ENCODE results near the gene LIMS2.

GRCh38 chr2:127592761-127593227 is 82.5 kb downstream of the LIMS2 start:
- TF ChIP-seq, protein P1, sequence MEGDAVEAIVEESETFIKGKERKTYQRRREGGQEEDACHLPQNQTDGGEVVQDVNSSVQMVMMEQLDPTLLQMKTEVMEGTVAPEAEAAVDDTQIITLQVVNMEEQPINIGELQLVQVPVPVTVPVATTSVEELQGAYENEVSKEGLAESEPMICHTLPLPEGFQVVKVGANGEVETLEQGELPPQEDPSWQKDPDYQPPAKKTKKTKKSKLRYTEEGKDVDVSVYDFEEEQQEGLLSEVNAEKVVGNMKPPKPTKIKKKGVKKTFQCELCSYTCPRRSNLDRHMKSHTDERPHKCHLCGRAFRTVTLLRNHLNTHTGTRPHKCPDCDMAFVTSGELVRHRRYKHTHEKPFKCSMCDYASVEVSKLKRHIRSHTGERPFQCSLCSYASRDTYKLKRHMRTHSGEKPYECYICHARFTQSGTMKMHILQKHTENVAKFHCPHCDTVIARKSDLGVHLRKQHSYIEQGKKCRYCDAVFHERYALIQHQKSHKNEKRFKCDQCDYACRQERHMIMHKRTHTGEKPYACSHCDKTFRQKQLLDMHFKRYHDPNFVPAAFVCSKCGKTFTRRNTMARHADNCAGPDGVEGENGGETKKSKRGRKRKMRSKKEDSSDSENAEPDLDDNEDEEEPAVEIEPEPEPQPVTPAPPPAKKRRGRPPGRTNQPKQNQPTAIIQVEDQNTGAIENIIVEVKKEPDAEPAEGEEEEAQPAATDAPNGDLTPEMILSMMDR (IDR thresholded peaks at IDR 0.05; ENCODE audit: low read depth, low read length) = no peak
- TF ChIP-seq POLR2A (IDR thresholded peaks at IDR 0.05; ENCODE audit: extremely low read depth, insufficient read length) = no peak
- TF ChIP-seq, protein P2, sequence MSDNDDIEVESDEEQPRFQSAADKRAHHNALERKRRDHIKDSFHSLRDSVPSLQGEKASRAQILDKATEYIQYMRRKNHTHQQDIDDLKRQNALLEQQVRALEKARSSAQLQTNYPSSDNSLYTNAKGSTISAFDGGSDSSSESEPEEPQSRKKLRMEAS (IDR thresholded peaks at IDR 0.05; ENCODE audit: low read depth, low read length) = no peak
- TF ChIP-seq MYC (IDR thresholded peaks at IDR 0.05; ENCODE audit: low read depth, low read length) = no peak

Data from NB4 (cell line).